Nephron (organoid): Measurements from ENCODE around the gene COL27A1.

ENCODE experiments used
- H3K27ac Mint-ChIP-seq, 3 experiments: 2 replicates each; pipeline ENCODE4 v1.8.0; 2020; ENCODE audit warnings: mixed read lengths in 3 of 3, mild to moderate bottlenecking in 2 of 3, moderate library complexity in 1 of 3
- H3K27me3 Mint-ChIP-seq: 2 replicates; pipeline ENCODE4 v1.8.0; 2021; ENCODE audit warnings: low read depth, mild to moderate bottlenecking, moderate library complexity, mixed read lengths
- H3K36me3 Mint-ChIP-seq: 2 replicates; pipeline ENCODE4 v1.8.0; 2020; ENCODE audit warnings: low read depth, mixed read lengths
- H3K4me1 Mint-ChIP-seq: 2 replicates; pipeline ENCODE4 v1.8.0; 2020; ENCODE audit warnings: mixed read lengths
- H3K4me3 Mint-ChIP-seq, 3 experiments: 2 replicates each; pipeline ENCODE4 v1.8.0; 2020; ENCODE audit warnings: mild to moderate bottlenecking in 3 of 3, mixed read lengths in 3 of 3, moderate library complexity in 2 of 3
- H3K9me3 Mint-ChIP-seq: 2 replicates; pipeline ENCODE4 v1.8.0; 2020; ENCODE audit warnings: mixed read lengths
- TF ChIP-seq, protein P1 (sequence below), 3 experiments: fragments of 200-600 bp; sonication (generic); IDR thresholded peaks; one replicate each; pipeline ENCODE4 v1.5.0; 2021; ENCODE audit warnings: antibody characterized with exemption in 3 of 3; ENCODE audit not compliant: unreplicated experiment in 3 of 3

COL27A1 gene

GRCh38 chr9:114285166-114285867, 130.0 kb downstream of the COL27A1 start:
- H3K9me3 Mint-ChIP-seq, result no peaks in the 10 kb centered on the region
- peaks cover 65% of the 10 kb centered on the region for H3K4me1 Mint-ChIP-seq
- H3K27ac Mint-ChIP-seq, result peak overlapping the region; percentile 51 to 76 (median 62)
- H3K4me3 Mint-ChIP-seq, result no peak overlapping the region
- H3K36me3 Mint-ChIP-seq, result peaks cover 10% of the 10 kb centered on the region
- TF ChIP-seq, protein P1, sequence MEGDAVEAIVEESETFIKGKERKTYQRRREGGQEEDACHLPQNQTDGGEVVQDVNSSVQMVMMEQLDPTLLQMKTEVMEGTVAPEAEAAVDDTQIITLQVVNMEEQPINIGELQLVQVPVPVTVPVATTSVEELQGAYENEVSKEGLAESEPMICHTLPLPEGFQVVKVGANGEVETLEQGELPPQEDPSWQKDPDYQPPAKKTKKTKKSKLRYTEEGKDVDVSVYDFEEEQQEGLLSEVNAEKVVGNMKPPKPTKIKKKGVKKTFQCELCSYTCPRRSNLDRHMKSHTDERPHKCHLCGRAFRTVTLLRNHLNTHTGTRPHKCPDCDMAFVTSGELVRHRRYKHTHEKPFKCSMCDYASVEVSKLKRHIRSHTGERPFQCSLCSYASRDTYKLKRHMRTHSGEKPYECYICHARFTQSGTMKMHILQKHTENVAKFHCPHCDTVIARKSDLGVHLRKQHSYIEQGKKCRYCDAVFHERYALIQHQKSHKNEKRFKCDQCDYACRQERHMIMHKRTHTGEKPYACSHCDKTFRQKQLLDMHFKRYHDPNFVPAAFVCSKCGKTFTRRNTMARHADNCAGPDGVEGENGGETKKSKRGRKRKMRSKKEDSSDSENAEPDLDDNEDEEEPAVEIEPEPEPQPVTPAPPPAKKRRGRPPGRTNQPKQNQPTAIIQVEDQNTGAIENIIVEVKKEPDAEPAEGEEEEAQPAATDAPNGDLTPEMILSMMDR (IDR thresholded peaks at IDR 0.05; ENCODE audit: unreplicated experiment in 3 of 3), result peak in 1 of 3 experiments; percentile 9
- H3K27me3 Mint-ChIP-seq, result peaks cover 10% of the 10 kb centered on the region

- H3K36me3 Mint-ChIP-seq, result peaks cover 9% of the 10 kb centered on the region
- no peaks in the 10 kb centered on the region for H3K9me3 Mint-ChIP-seq
- peak overlapping the region; percentile 51 to 76 (median 62) for H3K27ac Mint-ChIP-seq
- no peak overlapping the region for H3K4me3 Mint-ChIP-seq
- peaks cover 10% of the 10 kb centered on the region for H3K27me3 Mint-ChIP-seq
- peaks cover 65% of the 10 kb centered on the region for H3K4me1 Mint-ChIP-seq
- TF ChIP-seq, protein P1 (IDR thresholded peaks at IDR 0.05; ENCODE audit: unreplicated experiment in 3 of 3), result no peak
Observed at GRCh38 chr9:114286146-114286679, 130.9 kb downstream of the COL27A1 start.

- Mint-ChIP-seq H3K36me3 (peaks cover 11% of the 10 kb centered on the region), H3K4me3 (no peak overlapping the region), H3K27me3 (peaks cover 10% of the 10 kb centered on the region), H3K9me3 (no peaks in the 10 kb centered on the region), H3K4me1 (peaks cover 56% of the 10 kb centered on the region), H3K27ac (peak overlapping the region in 2 of 3 experiments; percentile 56 to 78)
- TF ChIP-seq, protein P1 (IDR thresholded peaks at IDR 0.05; ENCODE audit: unreplicated experiment in 3 of 3), result no peak
Observed at GRCh38 chr9:114287001-114287762, 131.8 kb downstream of the COL27A1 start.

DNA sequence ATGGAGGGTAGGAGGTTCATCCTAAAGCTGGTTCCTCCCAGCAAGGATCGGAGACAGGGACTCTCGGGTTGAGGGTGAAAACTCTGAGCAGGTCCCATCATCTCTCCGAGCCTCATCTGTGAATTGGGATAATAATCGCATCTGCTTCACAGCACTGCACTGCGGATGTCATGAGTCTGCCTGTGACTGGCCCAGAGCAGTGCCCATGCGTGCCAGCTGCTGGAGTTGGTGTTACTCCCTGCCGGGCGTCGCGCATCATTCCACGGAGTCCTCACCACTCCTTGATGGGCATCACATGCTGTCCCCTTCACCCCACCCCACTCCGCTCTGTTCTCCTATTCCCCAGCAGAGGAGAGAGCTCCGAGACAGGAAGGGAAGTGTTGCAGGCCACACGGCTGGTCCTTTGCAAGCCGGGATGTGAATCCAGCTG, 132.4 kb downstream of the COL27A1 start:
- no peak overlapping the region for H3K4me3 Mint-ChIP-seq

DNA sequence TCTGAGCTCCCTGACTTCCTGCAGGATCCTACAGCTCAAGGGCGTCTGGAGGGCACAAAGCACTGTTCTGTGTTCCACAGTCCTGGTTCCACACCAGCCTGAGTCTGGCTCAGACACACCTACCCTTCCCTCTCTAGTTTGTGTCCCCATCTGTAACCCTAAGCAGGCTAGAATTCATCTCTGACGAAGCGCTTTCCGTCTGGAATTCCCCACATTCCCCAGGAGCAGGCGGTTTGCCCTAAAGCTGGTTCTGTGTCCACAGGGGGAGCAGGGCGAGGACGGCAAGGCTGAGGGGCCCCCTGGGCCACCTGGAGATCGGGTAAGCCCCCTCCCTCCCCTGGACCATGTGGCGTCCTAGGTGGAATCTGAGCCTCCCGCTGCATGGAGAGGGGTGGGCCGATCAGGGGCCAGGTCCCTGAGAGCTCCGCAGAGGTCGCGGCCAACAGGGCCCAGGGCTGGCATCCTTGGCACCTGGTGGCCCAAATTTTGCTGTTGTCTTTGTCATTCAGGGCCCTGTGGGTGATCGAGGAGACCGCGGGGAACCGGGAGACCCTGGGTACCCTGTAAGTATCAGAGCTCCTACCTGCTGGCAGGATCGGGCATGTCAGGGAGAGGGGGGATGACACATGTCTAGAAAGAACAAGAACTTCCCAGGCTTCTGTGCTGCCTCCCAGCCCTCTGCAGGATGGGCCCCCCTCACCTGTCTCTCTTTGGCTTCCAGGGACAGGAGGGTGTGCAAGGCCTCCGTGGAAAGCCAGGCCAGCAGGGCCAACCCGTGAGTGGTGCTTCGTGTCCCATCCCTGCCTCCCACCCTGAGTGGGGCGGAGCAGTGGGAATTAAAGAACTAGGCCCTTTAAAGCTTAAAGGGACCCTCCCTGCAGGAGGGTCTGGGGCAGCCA, 133.1 kb downstream of the COL27A1 start:
- Mint-ChIP-seq H3K27ac (peak overlapping the region; percentile 66 to 87 (median 78)), H3K27me3 (peaks cover 10% of the 10 kb centered on the region), H3K4me3 (peak overlapping the region in 1 of 3 experiments; percentile 8), H3K9me3 (peaks cover 6% of the 10 kb centered on the region), H3K36me3 (peaks cover 24% of the 10 kb centered on the region), H3K4me1 (peaks cover 47% of the 10 kb centered on the region)
- TF ChIP-seq, protein P1 (IDR thresholded peaks at IDR 0.05; ENCODE audit: unreplicated experiment in 3 of 3), result no peak

More for the DNA sequence above, 132.4 kb downstream of the COL27A1 start:
- Mint-ChIP-seq H3K4me1 (peaks cover 53% of the 10 kb centered on the region), H3K9me3 (peaks cover 1% of the 10 kb centered on the region), H3K27me3 (peaks cover 10% of the 10 kb centered on the region), H3K27ac (peak overlapping the region; percentile 66 to 87 (median 78)), H3K36me3 (peaks cover 17% of the 10 kb centered on the region)
- TF ChIP-seq, protein P1 (IDR thresholded peaks at IDR 0.05; ENCODE audit: unreplicated experiment in 3 of 3), result no peak
